ENCODE data around the gene FHIT. TPM values are rescaled to one million over a fixed set of nuclear protein-coding genes. Genes with fewer than 3 reads are reported as not detected.
A peak's percentile ranks its signal among the peaks of the same experiment; 100 is the strongest.
"Not testable (repeated sequence)": the region's sequence is repeated elsewhere in the genome, so short reads cannot be mapped to it uniquely, and the experiment has no call there.

The FHIT gene
- total RNA-seq, 1 donor from 2014 or later, result 21.5 TPM

DNA sequence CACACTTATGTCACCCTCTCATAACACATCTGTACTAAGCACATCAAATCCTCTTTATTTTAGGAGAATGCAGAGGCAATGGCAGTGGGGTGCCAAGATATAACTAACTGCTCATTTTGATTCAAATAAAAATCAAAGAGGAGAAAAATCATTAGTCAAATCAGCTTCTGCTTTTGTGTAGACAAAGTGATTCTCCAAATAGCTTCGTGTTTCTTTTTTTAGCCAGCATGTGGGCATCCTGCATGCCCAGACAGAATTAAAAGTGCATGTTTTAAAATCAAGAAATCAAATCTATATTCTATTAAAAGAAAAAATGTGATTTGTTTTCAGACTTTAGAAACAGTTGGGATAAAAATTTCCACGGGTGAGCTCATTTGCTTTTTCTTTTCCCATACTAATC, 1440.1 kb downstream of the FHIT start:
- no peak for ATAC-seq (ENCODE audit: poor library complexity)
- no peak for DNase-seq
- intact Hi-C loops (cut with DNase I), result no loop called here

DNA sequence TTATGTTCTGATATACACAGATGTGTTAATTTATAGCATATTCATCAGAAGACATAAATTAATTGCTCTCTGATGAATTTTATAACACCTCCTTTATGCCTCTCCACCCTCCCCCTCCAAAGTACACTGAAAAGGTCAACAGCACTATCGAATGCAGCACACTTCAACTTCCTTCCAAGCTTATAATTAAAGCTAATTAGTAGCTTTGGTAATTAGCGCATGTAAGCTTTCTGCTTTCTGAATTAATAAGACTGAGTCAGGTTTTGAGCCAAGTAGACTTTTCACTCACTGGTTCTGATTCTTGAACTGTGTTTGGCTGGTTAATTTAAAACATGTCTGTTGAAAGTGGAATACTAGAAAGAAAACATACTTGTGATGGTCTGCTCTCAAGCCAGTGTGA, 1440.6 kb downstream of the FHIT start:
- ATAC-seq (ENCODE audit: poor library complexity) (no peak), DNase-seq (no peak)
- intact Hi-C loops (cut with DNase I), result no loop called here

DNA sequence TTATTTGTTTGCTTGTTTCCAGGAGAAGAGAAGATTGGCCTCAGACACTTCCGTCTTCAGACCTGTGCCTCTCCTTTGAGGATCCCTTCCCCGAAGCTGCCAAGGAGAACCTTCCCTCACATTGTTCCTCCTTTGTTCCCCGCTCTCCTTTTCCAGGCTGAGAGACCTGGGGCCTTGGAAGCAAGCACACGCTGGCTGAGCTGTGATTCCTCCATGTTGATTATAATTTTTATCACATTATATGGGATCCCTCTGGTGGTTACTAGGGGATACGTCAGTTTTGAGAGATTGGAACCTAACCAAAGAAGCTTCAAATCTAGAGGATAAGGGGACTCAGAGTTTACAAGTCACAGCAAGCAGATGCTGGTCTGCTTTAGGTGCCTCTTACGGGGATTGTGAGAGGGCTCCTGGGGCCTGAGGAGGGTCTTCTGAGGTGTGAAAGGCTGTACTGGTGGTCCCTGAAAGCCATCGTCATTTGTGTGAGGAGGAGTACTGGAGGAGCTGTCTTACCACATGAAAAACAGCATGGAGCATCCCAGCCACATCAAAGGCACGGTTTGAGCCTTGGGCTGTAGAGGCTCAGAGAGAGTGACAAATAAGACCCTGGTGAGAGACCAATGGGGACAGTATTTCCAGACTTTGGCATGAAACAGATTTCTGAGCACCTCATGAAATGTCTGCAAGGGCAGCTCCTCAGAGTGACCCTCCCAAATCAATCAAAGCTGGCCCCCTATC, 1441.4 kb downstream of the FHIT start:
- intact Hi-C loops (cut with DNase I), result no loop called here
- no peak for DNase-seq
- ATAC-seq (ENCODE audit: poor library complexity), result peak; percentile 52

DNA sequence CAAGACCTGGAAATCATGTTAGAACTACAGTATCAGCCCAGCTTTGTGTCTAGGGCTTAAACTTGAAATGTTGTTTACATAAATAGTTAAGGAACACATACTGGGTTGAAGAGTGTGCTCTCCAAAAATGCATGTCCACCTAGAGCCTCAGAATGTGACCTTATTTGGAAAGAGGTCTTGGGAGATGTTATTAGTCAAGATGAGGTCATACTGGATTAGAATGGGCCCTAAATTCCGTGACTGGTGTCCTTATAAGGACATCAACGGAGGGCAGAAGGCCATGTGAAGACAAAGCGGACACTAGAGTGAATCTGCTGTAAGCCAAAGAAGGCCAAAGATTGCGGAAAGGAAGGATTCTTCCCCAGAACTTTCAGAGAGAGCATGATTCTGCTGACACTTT, 1442.2 kb downstream of the FHIT start:
- no peak for ATAC-seq (ENCODE audit: poor library complexity)
- no peak for DNase-seq
- intact Hi-C loops (cut with DNase I), result no loop called here

DNA sequence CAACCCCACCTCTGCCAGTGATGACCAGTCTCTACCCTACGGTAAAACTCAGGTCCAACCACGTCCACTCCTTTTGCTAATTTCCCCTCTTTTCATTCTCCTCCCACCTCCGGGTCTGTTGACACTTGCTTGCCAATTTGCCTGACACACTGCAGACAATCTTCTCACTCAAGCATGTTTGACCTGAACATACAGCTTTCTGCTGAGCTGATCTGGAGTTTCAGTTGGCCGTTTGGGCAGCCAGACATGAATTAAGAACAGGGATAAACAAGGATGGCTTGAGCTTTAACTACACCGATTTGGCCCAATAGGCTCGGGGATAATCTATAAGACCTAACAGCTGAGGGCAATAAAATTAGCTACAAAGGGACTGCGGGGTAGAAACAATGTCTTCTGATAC, 1442.8 kb downstream of the FHIT start:
- ATAC-seq (ENCODE audit: poor library complexity) (no peak), DNase-seq (no peak)
- intact Hi-C loops (cut with DNase I), result no loop called here

DNA sequence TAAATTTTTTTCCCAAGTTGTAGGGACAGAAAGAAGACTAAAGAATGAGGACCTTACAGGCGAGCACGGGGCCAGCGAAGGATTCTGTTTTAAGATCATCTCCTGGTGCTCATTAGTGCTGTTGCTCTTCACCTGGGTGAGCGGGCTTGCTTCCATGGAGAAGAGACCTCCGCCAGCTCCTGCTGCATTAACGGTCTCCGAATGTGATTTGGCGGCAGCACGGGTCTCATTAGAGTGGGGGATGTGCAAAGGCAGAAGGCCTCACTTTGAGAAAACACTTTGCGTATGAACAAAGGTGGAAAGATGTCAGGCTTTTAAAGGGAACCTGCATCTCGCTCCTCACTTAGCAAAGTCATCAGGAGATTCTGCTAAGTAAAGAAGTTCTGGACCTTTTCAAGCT, 1448.0 kb downstream of the FHIT start:
- ATAC-seq (ENCODE audit: poor library complexity) (no peak), DNase-seq (no peak)
- intact Hi-C loops (cut with DNase I), result no loop called here

DNA sequence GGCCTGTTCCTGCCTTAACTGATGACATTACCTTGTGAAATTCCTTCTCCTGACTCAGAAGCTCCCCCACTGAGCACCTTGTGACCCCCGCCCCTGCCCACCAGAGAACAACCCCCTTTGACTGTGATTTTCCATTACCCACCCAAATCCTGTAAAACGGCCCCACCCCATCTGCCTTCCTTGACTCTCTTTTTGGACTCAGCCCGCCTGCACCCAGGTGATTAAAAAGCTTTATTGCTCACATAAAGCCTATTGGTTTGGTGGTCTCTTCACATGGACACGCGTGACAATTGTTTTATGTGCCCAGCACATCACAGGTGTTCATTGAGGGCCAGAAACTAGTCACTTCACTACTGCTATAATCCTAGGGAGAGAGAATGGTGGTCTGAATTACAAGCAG, 1448.8 kb downstream of the FHIT start:
- DNase-seq, result not testable (repeated sequence)

DNA sequence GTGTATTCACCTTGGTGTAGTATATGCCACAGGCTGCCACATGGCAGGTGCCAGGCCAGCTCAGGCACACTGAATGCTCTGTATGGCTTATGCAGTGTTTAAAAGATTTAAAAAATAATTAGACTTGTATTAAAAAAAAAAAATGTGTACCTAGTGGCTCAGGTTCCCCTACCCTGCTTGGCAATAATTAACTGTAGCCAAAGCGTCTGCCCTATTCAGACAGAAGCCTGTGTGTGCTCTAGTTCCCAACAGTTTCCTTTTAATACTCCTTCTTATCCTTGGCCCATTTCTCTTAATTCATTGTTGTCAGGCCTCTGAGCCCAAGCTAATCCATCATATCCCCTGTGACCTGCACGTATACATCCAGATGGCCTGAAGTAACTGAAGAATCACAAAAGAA, 1449.2 kb downstream of the FHIT start:
- ATAC-seq (ENCODE audit: poor library complexity), result no peak
- DNase-seq, result no peak
- intact Hi-C loops (cut with DNase I), result no loop called here

More for the DNA sequence above, 1448.8 kb downstream of the FHIT start:
- ATAC-seq (ENCODE audit: poor library complexity); intact Hi-C loops (cut with DNase I): not testable (repeated sequence)

DNA sequence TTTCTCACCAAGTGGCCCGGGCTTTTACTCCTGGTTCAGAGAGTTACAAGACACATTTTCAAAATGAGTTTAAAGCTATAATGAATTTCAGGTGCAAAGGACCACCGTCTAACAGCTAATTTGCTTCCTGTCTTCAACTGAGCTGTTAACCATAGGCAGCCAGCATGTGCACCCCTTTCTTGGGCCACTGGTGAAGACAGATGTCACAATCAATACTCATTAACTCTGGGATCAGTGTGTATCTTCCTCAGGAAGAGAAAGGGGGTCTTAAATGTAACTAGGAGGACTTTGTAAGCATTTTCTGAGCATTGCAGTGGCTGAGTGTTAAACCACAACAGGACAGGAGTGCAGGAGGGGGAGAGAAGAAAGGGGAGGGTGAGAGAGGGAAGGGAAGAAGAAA, 1450.8 kb downstream of the FHIT start:
- intact Hi-C loops (cut with DNase I), result no loop called here
- no peak for ATAC-seq (ENCODE audit: poor library complexity)
- DNase-seq, result no peak

DNA sequence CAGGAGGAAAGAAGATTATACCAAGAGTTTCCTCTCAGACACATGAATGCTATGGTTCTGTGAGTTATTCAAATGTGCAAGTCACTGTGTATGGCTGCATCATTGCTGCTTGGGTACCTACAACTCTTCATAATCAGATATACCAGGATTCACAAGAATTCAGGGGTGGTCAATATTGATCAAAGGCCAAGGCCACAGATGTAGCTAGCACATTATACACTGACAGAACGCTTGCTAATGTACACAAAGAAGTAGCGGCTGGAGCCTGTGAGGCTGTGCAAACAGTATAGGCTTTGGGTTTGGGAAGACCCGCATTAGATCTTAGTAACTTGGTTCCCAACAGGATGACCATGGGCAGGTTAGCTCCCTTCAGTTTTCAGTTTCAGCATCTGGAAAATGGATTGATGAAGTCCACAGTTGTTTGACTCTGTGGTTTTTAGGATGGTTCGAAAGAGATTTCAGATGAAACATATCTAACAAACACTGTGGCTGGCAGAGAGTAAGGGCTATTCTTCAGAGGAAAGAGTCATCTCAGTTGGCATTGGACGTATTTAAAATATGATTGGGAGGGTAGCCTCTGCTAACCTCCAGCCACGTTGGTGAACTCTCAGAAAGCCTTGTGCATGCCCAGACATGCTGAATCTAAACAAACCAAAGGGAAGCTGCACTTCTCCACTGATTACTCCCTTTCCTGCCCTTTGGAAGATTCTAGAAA, 1452.7 kb downstream of the FHIT start:
- intact Hi-C loops (cut with DNase I), result no loop called here
- ATAC-seq (ENCODE audit: poor library complexity) (no peak), DNase-seq (no peak)

DNA sequence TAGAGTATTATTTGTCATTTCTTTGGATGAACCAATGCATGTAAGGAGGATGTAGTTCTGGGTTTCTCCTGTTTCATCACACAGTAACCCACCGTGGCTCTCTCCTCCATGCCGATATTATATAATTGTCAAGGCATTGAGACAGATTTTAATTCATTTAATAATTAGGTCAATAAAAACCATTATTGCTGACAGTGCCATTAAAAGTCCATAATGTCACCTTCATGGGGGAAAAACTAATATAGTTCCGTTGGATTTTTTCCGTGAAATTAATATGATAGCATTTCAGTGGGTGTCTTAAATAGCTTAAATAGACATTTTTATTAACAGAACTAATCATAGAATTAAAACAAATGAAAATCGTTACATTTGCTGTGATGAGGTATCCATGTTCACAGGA, 1453.7 kb downstream of the FHIT start:
- ATAC-seq (ENCODE audit: poor library complexity) (no peak), DNase-seq (no peak)
- intact Hi-C loops (cut with DNase I), result no loop called here

DNA sequence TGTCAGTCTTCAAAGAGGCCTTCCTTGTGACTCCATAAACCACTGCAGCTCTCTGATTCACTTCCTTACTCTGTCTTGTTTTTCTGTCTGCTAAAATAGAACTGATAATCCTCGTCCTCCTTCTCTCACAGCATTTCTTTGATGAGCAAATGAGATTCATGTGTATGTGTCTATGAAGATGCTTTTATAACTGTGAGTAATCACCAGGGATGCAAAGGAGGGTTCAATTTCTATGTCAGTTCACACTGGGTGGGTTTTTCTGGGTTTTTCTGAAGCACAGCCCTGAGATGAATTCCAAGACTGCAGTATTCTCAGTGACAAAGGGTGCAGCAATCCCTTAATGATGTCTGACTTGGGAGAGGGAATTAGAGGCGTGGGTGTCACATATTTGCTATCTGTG, 1454.8 kb downstream of the FHIT start:
- DNase-seq (no peak), ATAC-seq (ENCODE audit: poor library complexity) (no peak)
- intact Hi-C loops (cut with DNase I), result no loop called here

DNA sequence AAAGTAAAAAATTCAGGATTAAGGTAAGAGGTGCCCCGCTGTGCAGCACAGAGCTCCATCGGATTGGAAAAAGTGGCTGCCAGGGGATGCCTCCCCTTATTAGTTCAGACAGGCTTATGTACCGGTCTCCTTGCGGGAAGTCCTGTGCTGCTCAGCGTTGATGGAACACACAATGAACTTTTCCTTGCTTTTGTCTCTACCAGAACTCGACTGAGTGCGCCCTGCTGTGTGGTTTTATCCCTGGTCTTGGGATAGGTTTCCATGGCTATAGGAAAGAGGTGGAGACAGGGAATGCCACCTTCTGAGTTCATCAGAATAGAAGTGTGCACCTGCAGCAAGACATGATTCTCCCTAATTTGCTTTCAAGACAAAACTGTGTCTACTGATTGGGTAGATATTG, 1455.5 kb downstream of the FHIT start:
- DNase-seq (no peak), ATAC-seq (ENCODE audit: poor library complexity) (no peak)
- intact Hi-C loops (cut with DNase I), result no loop called here

DNA sequence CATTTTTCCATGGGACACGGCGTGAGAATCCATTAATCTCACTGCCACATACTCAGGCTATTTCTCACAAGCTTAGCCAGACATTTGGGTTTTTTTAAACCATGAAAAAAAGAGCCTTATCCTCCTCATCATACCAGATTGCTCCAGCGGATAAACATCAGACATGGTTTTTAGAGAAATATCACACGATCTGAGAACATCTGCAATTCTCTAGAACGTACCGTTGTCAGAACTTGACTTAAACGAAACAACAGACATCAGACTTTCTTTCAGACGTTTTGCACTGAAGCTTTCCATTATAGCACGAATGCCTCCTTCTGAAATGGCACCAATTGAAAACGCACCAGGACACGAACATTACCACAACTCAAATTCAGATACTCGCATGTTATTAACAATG, 1457.3 kb downstream of the FHIT start:
- no peak for DNase-seq
- intact Hi-C loops (cut with DNase I), result no loop called here
- no peak for ATAC-seq (ENCODE audit: poor library complexity)

DNA sequence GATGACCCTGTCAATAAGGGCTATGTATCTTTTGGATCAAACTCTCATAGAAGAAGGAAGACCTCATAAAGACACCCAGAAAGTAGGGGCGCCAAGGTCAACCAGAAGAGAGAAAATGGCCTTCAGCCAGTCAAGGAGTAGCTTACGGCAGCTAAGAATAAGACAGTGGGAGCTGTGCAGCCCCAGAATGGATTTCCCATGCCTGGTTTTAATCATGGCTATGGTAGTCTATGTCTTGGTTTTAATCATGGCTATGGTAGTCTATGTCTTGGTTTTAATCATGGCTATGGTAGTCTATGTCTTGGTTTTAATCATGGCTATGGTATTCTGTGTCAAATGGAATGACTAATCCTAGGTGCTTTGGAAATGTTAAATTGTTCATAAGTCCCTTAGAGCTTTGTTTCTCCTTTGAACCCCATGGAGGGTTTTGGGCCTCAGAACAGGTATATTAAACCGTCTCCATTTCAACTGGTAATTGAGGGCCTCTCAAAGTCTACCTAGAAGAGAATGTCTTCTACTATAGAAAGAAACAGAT, 1459.4 kb downstream of the FHIT start:
- ATAC-seq (ENCODE audit: poor library complexity) (no peak), DNase-seq (no peak)
- intact Hi-C loops (cut with DNase I), result no loop called here

DNA sequence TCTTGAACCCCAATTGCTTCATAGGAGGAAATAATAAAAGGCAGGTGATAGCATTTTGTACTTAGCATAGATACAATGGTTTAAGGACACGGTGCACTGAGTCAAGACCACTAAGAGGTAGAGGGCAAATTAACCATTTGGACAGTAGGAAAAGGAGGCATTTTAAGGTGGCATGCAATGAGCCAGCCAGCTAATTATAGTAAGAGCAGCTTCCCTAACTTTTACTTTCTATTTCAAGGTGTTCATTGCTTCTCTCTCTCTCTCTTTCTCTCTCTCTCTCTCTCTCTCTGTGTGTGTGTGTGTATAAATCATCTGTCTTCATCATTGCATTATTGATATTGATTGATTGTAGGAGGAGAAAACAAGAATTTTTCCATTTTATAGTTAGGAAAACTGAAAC, 1461.0 kb downstream of the FHIT start:
- intact Hi-C loops (cut with DNase I), result no loop called here
- DNase-seq (no peak), ATAC-seq (ENCODE audit: poor library complexity) (peak; percentile 43)

DNA sequence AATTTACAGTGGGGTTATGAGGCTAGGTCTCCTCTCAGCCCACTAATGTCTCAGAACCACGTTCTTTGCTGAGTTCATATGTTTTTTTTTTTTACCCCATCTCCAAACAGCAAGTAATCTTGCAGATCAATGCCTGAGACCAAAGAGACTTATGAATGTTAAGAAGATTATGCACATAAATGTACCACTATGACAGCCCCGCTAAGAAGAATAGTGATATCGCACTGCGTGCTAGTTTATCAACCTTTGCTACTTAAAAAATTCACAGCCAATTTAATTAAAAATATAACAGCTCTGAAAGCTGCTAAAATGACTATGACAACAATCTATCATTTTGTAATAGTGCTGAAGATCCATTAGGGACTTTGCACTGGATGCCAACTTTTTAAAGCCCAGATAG, 1462.5 kb downstream of the FHIT start:
- intact Hi-C loops (cut with DNase I), result loop anchor here (5.0 kb wide), 1 partner anchor 42 kb away; no protein-coding TSS in a partner anchor
- ATAC-seq (ENCODE audit: poor library complexity) (no peak), DNase-seq (no peak)

DNA sequence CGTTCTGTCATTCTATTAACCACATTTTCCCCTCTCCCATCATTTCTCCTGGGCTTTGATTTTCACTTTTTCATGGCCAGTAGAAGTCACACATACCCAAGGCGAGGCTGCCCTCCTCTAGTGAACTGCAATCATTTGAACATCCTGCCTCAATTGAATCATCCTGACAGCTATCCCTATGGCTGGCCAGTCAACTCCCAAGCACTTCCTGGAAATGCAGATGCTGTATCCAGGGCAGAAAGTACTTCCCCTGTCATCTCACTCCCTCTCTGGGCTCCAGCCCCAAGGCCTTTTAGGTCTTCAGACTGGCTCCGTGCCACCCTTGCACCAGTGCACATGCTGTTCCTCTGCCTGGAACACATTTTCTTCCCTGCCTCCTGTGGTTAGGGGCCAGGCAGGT, 1463.1 kb downstream of the FHIT start:
- intact Hi-C loops (cut with DNase I), result loop anchor here (5.0 kb wide), 1 partner anchor 41 kb away; no protein-coding TSS in a partner anchor
- ATAC-seq (ENCODE audit: poor library complexity), result no peak
- DNase-seq, result no peak

DNA sequence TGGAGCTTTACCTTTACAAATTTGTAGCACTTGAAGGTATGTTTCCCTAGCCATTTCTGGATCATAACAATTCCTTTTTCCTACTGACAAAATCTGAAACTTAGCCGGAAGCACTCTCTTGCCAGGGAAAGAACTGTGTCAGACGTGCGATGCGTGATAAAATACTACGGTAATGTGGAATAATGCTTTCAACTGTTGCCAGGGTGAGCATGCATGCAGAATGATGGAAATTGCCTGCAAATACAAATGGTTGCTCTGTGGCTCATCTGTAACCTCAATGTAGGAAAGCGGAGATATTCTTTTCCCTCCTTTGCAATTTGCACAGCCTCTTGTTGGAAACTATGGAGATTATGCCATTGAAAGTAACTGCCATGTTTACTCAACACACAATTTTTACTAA, 1464.9 kb downstream of the FHIT start:
- intact Hi-C loops (cut with DNase I), result loop anchor here (5.0 kb wide), 1 partner anchor 39 kb away; no protein-coding TSS in a partner anchor
- ATAC-seq (ENCODE audit: poor library complexity), result no peak

DNA sequence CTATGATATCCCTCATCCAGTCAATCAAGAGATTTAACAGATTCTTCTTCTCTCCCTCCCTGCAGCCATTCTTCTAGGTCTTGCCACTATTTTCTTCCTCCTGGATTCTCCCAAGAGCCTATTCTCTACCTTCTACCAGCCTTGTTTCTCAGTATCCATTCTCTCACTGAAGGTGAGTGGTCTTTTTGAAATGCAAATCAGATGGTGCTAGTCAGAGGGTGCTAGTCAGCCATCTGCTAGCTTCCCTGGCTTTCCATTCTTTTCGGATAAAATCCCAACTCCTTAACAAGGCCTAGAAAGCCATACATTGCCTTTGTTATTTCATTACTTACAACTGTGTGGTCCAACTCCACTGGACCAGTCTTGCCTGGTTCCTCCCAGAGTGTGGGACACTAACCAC, 1467.1 kb downstream of the FHIT start:
- DNase-seq (no peak), ATAC-seq (ENCODE audit: poor library complexity) (no peak)
- intact Hi-C loops (cut with DNase I), result no loop called here

More for the DNA sequence above, 1464.9 kb downstream of the FHIT start:
- DNase-seq, result no peak
